ENCODE data around the gene OST4. TPM values are rescaled to one million over a fixed set of nuclear protein-coding genes. Genes with fewer than 3 reads are reported as not detected.

OST4 gene
- total and polyA plus RNA-seq, 11 donors = 215 to 517 (median 343) TPM

- H3K36me3 ChIP-seq = no peaks in the 10 kb centered on the region
- TF ChIP-seq POLR2A (IDR thresholded peaks at IDR 0.05) = no peak
- TF ChIP-seq CTCF (IDR thresholded peaks at IDR 0.05) = no peak
- H3K9me3 ChIP-seq = no peaks in the 10 kb centered on the region
- H3K4me1 ChIP-seq = peaks cover 0 to 20% (median 8%) of the 10 kb centered on the region in 12 donors
- WGBS, 4 donors = 90 to 95% (median 93%) methylated on average over 14 of the region's 14 CpGs
- DNase-seq (no peak), ATAC-seq (no peak)
- no peak overlapping the region for H3K27ac ChIP-seq
- intact Hi-C loops (cut with DNase I) = loop anchor here in 7 of 10 donors (2.0 to 10.0 kb wide), 7 partner anchors 93 to 253 kb away; partner anchors contain the start of genes TRIM54 (in 4 of the 7), DNAJC5G (in 1 of the 7) and DPYSL5 (in 1 of the 7)
- no peak overlapping the region for H3K4me3 ChIP-seq
- H3K27me3 ChIP-seq = no peaks in the 10 kb centered on the region
These were observed 25.9 kb upstream of the OST4 start for GRCh38 chr2:27097341-27097740.

GRCh38 chr2:27096748-27097297, 25.4 kb upstream of the OST4 start:
- TF ChIP-seq CTCF (IDR thresholded peaks at IDR 0.05) (no peak), POLR2A (IDR thresholded peaks at IDR 0.05) (no peak)
- no peaks in the 10 kb centered on the region for H3K27me3 ChIP-seq
- H3K4me3 ChIP-seq = no peak overlapping the region
- ATAC-seq = no peak
- peaks cover 0 to 20% (median 8%) of the 10 kb centered on the region in 12 donors for H3K4me1 ChIP-seq
- H3K27ac ChIP-seq = peak overlapping the region in 5 of 12 donors; percentile 7 to 68 (median 60)
- H3K36me3 ChIP-seq = no peaks in the 10 kb centered on the region
- WGBS, 4 donors = 71 to 84% (median 78%) methylated on average over 3 of the region's 3 CpGs
- H3K9me3 ChIP-seq = no peaks in the 10 kb centered on the region
- peak in 1 of 5 donors; percentile 37 for DNase-seq
- intact Hi-C loops (cut with DNase I) = loop anchor here in 7 of 10 donors (2.0 to 10.0 kb wide), 7 partner anchors 94 to 252 kb away; partner anchors contain the start of genes TRIM54 (in 4 of the 7), DNAJC5G (in 1 of the 7) and DPYSL5 (in 1 of the 7)

- peaks cover 0 to 20% (median 8%) of the 10 kb centered on the region in 12 donors for H3K4me1 ChIP-seq
These were observed 24.5 kb upstream of the OST4 start for GRCh38 chr2:27095745-27096651.

More at GRCh38 chr2:27095745-27096651, 24.5 kb upstream of the OST4 start:
- Histone ChIP-seq H3K4me3 (peak overlapping the region in 9 of 12 donors; percentile 14 to 50 (median 43)), H3K27me3 (no peaks in the 10 kb centered on the region), H3K9me3 (no peaks in the 10 kb centered on the region), H3K27ac (peak overlapping the region in 6 of 12 donors; percentile 7 to 68 (median 56)), H3K36me3 (no peaks in the 10 kb centered on the region)
- ATAC-seq = peak; percentile 62 to 89 (median 86)
- intact Hi-C loops (cut with DNase I) = loop anchor here in 7 of 10 donors (2.0 to 10.0 kb wide), 7 partner anchors 95 to 251 kb away; partner anchors contain the start of genes TRIM54 (in 4 of the 7), DNAJC5G (in 1 of the 7) and DPYSL5 (in 1 of the 7)
- DNase-seq = peak; percentile 65 to 77 (median 71)
- 24 to 31% (median 25%) methylated on average over 16 to 18 of the region's 18 CpGs for WGBS, 4 donors
- TF ChIP-seq CTCF (IDR thresholded peaks at IDR 0.05) (peak in 1 of 12 donors; percentile 14), POLR2A (IDR thresholded peaks at IDR 0.05) (no peak)
